SK-N-SH (cell line): Measurements from ENCODE around the gene LRP6. TPM values are rescaled to one million over a fixed set of nuclear protein-coding genes. Genes with fewer than 3 reads are reported as not detected.
"Not testable (repeated sequence)": the region's sequence is repeated elsewhere in the genome, so short reads cannot be mapped to it uniquely, and the experiment has no call there.

ENCODE experiments used
- CTCF ChIA-PET: fragments of 300-600, 350-600 bp; formaldehyde crosslinking; extraction: SDS; loops from one replicate; lab custom pipeline; 2021; lab: Yijun Ruan, JAX
- POLR2A ChIA-PET: fragments of 350-600 bp; sonication (Branson Sonifier 250); formaldehyde crosslinking; extraction: SDS; loops from one replicate; lab custom pipeline; 2020; ENCODE audit warnings: antibody characterized with exemption, inconsistent platforms; lab: Yijun Ruan, JAX
- DNase-seq: peaks from one replicate; pipeline ENCODE4 v3.0.0; 2012
- H2AFZ ChIP-seq: fragments of 200-600 bp; sonication (generic); 2 replicates; pipeline ENCODE4 v1.8.1; 2016; ENCODE audit warnings: antibody characterized with exemption, mild to moderate bottlenecking, low read depth
- H3F3A ChIP-seq: fragments of 200-600 bp; sonication (generic); replicated peaks from 2 replicates; pipeline ENCODE3; 2016; ENCODE audit warnings: antibody characterized with exemption, mild to moderate bottlenecking; ENCODE audit not compliant: insufficient read depth
- H3K27ac ChIP-seq, 2 experiments: fragments of 200-500 bp in 1 of 2; fragments of 200-600 bp in 1 of 2; sonication (Bioruptor generic) in 1 of 2; sonication (generic), shearing (Covaris generic) in 1 of 2; 2 replicates each; pipeline versions ENCODE4 v1.5.1 to v1.6.1; 2014 to 2016; ENCODE audit warnings: low read depth in 2 of 2, inconsistent platforms in 1 of 2, low read length in 1 of 2, mild to moderate bottlenecking in 1 of 2, mixed read lengths in 1 of 2
- H3K27me3 ChIP-seq: fragments of 200-600 bp; sonication (generic), shearing (Covaris generic); 2 replicates; pipeline ENCODE4 v1.6.1; 2016; ENCODE audit warnings: mixed run types; ENCODE audit not compliant: insufficient read depth
- H3K36me3 ChIP-seq, 2 experiments: fragments of 200-500 bp in 1 of 2; fragments of 200-600 bp in 1 of 2; sonication (Bioruptor generic) in 1 of 2; sonication (generic) in 1 of 2; replicated peaks in 1 of 2; 2 replicates each; pipeline versions ENCODE3 to v1.5.1; 2014 to 2016; ENCODE audit warnings: low read length in 1 of 2, mild to moderate bottlenecking in 1 of 2; ENCODE audit not compliant: insufficient read depth in 2 of 2, control insufficient read depth in 1 of 2
- H3K4me1 ChIP-seq, 2 experiments: fragments of 200-500 bp in 1 of 2; fragments of 200-600 bp in 1 of 2; sonication (Bioruptor generic) in 1 of 2; sonication (generic), shearing (Covaris generic) in 1 of 2; 2 replicates each; pipeline versions ENCODE4 v1.5.1 to v1.6.1; 2014 to 2016; ENCODE audit warnings: low read depth in 1 of 2, low read length in 1 of 2, mixed run types in 1 of 2; ENCODE audit not compliant: insufficient read depth in 2 of 2, control insufficient read depth in 1 of 2
- H3K4me2 ChIP-seq: fragments of 200-600 bp; sonication (generic), shearing (Covaris generic); 2 replicates; pipeline ENCODE4 v1.6.1; 2017; ENCODE audit warnings: mixed run types
- H3K4me3 ChIP-seq, 2 experiments: fragments of 200-500 bp in 1 of 2; fragments of 200-600 bp in 1 of 2; sonication (Bioruptor generic) in 1 of 2; sonication (generic), shearing (Covaris generic) in 1 of 2; 2 replicates each; pipeline versions ENCODE4 v1.5.1 to v1.8.1; 2014 to 2016; ENCODE audit warnings: low read depth in 2 of 2, inconsistent platforms in 1 of 2, low read length in 1 of 2, mild to moderate bottlenecking in 1 of 2, mixed read lengths in 1 of 2, moderate library complexity in 1 of 2
- H3K79me2 ChIP-seq: fragments of 200-600 bp; sonication (generic); 2 replicates; pipeline ENCODE4 v1.8.1; 2017; ENCODE audit warnings: mild to moderate bottlenecking; ENCODE audit not compliant: insufficient read depth
- H3K9ac ChIP-seq: fragments of 200-600 bp; sonication (generic); 2 replicates; pipeline ENCODE4 v1.6.1; 2017; ENCODE audit warnings: mixed run types
- H3K9me2 ChIP-seq: fragments of 200-600 bp; sonication (generic); 2 replicates; pipeline ENCODE4 v1.6.1; 2017; ENCODE audit warnings: mixed run types
- H3K9me3 ChIP-seq: fragments of 200-600 bp; sonication (generic); 2 replicates; pipeline ENCODE4 v1.6.1; 2017; ENCODE audit warnings: mixed run types, mild to moderate bottlenecking, moderate library complexity
- H4K20me1 ChIP-seq: fragments of 200-600 bp; sonication (generic); 2 replicates; pipeline ENCODE4 v1.6.1; 2017; ENCODE audit warnings: mild to moderate bottlenecking, mixed run types; ENCODE audit not compliant: insufficient read depth
- EP300 ChIP-seq, 2 experiments: IDR thresholded peaks; 2 replicates each; pipeline versions ENCODE4 v1.4.0 to v1.6.1; 2012; ENCODE audit warnings: borderline replicate concordance in 1 of 2, low read depth in 1 of 2, low read length in 1 of 2
- FOXJ3 ChIP-seq: sonication (generic); formaldehyde crosslinking; IDR thresholded peaks from 2 replicates; pipeline ENCODE4 v1.5.1; 2020; ENCODE audit warnings: mild to moderate bottlenecking, missing genetic modification reagents
- MEF2A ChIP-seq: IDR thresholded peaks from 2 replicates; pipeline ENCODE4 v1.4.0; 2012; ENCODE audit warnings: low read depth, borderline replicate concordance
- TAF1 ChIP-seq: IDR thresholded peaks from 2 replicates; pipeline ENCODE4 v1.6.1; 2012; ENCODE audit warnings: low read depth, mild to moderate bottlenecking, low read length, moderate library complexity, borderline replicate concordance
- USF2 ChIP-seq: fragments of 150-350 bp; IDR thresholded peaks from 2 replicates; pipeline ENCODE4 v1.6.1; 2017; ENCODE audit warnings: antibody characterized with exemption, low read length, low read depth, borderline replicate concordance
- YY1 ChIP-seq: IDR thresholded peaks from 2 replicates; pipeline ENCODE4 v1.4.0; 2012; ENCODE audit warnings: low read depth, mild to moderate bottlenecking
- ZBTB33 ChIP-seq: IDR thresholded peaks from 2 replicates; pipeline ENCODE4 v1.4.0; 2012; ENCODE audit warnings: low read depth, borderline replicate concordance
- WGBS: methylation state at CpG from one replicate; pipeline ENCODE4 v1.1.6; 2017; ENCODE audit warnings: low lambda C conversion rate; 5-methylcytosine and 5-hydroxymethylcytosine counted together
- polyA plus RNA-seq, 3 experiments: library from polyadenylated mRNA; depleted of rRNA; stranded (reverse); fragments of >200 nt; gene quantifications; 2 replicates each; pipeline ENCODE4 v1.2.3, GENCODE V29; 2012

LRP6 gene
- polyA plus RNA-seq, 1 of the 3 experiments (the other 2 are of a cell fraction) = 13.7 TPM

GRCh38 chr12:12256291-12256757 is 10.5 kb downstream of the LRP6 start:
- 90% methylated on average over 5 of the region's 6 CpGs for WGBS
- H3K4me2 ChIP-seq, POLR2A ChIA-PET: not testable (repeated sequence)

GRCh38 chr12:12254553-12254952 is 12.3 kb downstream of the LRP6 start:
- CTCF ChIA-PET = interaction anchor here (2.0 kb wide), 1 partner anchor 10 kb away, joined by 6 read pairs; no protein-coding TSS in a partner anchor
- 89% methylated on average over 2 of the region's 2 CpGs for WGBS
- Histone ChIP-seq H3K4me1 (peaks cover 0 to 10% of the 10 kb centered on the region in 2 experiments; a peak in 1 of 4 replicates), H4K20me1 (peaks cover 52% of the 10 kb centered on the region), H2AFZ (no peak overlapping the region), H3K4me3 (no peak overlapping the region), H3F3A (peaks cover 7% of the 10 kb centered on the region), H3K27me3 (no peaks in the 10 kb centered on the region), H3K9ac (no peak overlapping the region), H3K79me2 (peaks cover 96% of the 10 kb centered on the region), H3K9me3 (no peaks in the 10 kb centered on the region), H3K4me2 (no peak overlapping the region), H3K36me3 (no peaks in the 10 kb centered on the region), H3K9me2 (no peaks in the 10 kb centered on the region), H3K27ac (peak overlapping the region in 1 of 2 experiments; percentile 34; a peak in 2 of 4 replicates)
- POLR2A ChIA-PET = no interaction called here
- no peak for DNase-seq
- no peak for TF ChIP-seq EP300 (IDR thresholded peaks at IDR 0.05; ENCODE audit: borderline replicate concordance in 1 of 2, low read depth in 1 of 2, low read length in 1 of 2)
- TF ChIP-seq MEF2A = no peak
- no peak for TF ChIP-seq YY1
- TF ChIP-seq FOXJ3 (CRISPR knock-in tag) = no peak
- TF ChIP-seq TAF1 = no peak
- TF ChIP-seq USF2 = no peak
- no peak for TF ChIP-seq ZBTB33

More at GRCh38 chr12:12256291-12256757, 10.5 kb downstream of the LRP6 start:
- H3K9me2 ChIP-seq, H3K4me1 ChIP-seq, H3K36me3 ChIP-seq, CTCF ChIA-PET, H3K9ac ChIP-seq, H3K4me3 ChIP-seq, H2AFZ ChIP-seq, DNase-seq, H3K27ac ChIP-seq, H3F3A ChIP-seq, H3K9me3 ChIP-seq, H3K27me3 ChIP-seq: not testable (repeated sequence)
- Histone ChIP-seq H3K79me2 (peaks cover 96% of the 10 kb centered on the region), H4K20me1 (peaks cover 64% of the 10 kb centered on the region)
